H1 (cell line): Measurements from ENCODE around the gene ALDH3B1. TPM values are rescaled to one million over a fixed set of nuclear protein-coding genes. Genes with fewer than 3 reads are reported as not detected.

Experiments
- CTCF ChIA-PET: fragments of 300-600 bp; sonication (Branson Sonifier 250); formaldehyde crosslinking; loops from one replicate; lab custom pipeline; 2021; ENCODE audit not compliant: partially characterized antibody; lab: Charles Lee
- POLR2A ChIA-PET: fragments of 300-600 bp; sonication (Branson Sonifier 250); formaldehyde crosslinking; loops from one replicate; lab custom pipeline; 2021; ENCODE audit warnings: inconsistent platforms; ENCODE audit not compliant: partially characterized antibody; lab: Charles Lee
- DNase-seq, 2 experiments: peaks; one replicate each; pipeline versions ENCODE4 v3.0.0 to v3.0.0-alpha.2; 2010 to 2022; ENCODE audit warnings: low spot score in 2 of 2, low read depth in 1 of 2, mixed read lengths in 1 of 2
- FAIRE-seq: peaks from 2 replicates; lab custom pipeline; 2011; peaks lifted over from hg19 to GRCh38; lab: Jason Lieb, UNC
- H2AFZ ChIP-seq: 2 replicates; pipeline ENCODE4 v1.8.1; 2012; ENCODE audit warnings: low read length, inconsistent platforms
- H2AK5ac ChIP-seq: 2 replicates; pipeline ENCODE4 v1.6.1; 2013; ENCODE audit warnings: low read depth, low read length
- H2BK120ac ChIP-seq: replicated peaks from 2 replicates; pipeline ENCODE3; 2013; ENCODE audit warnings: low read depth, low read length, inconsistent platforms
- H2BK12ac ChIP-seq: 2 replicates; pipeline ENCODE4 v1.6.1; 2013; ENCODE audit warnings: low read depth, low read length
- H2BK15ac ChIP-seq: 2 replicates; pipeline ENCODE4 v1.6.1; 2013; ENCODE audit warnings: low read length
- H2BK20ac ChIP-seq: 2 replicates; pipeline ENCODE4 v1.6.1; 2013; ENCODE audit warnings: low read length
- H2BK5ac ChIP-seq: 2 replicates; pipeline ENCODE4 v1.6.1; 2013; ENCODE audit warnings: low read depth, low read length
- H3K14ac ChIP-seq: 2 replicates; pipeline ENCODE4 v1.6.1; 2013; ENCODE audit warnings: inconsistent platforms; ENCODE audit not compliant: insufficient read length
- H3K18ac ChIP-seq: 2 replicates; pipeline ENCODE4 v1.6.1; 2013; ENCODE audit warnings: low read length; ENCODE audit errors: extremely low read depth
- H3K23ac ChIP-seq: 2 replicates; pipeline ENCODE4 v1.6.1; 2013; ENCODE audit warnings: inconsistent platforms; ENCODE audit not compliant: insufficient read length
- H3K23me2 ChIP-seq: 2 replicates; pipeline ENCODE4 v1.6.1; 2013; ENCODE audit warnings: low read depth, low read length
- H3K27ac ChIP-seq: 2 replicates; pipeline ENCODE4 v1.6.1; 2011; ENCODE audit warnings: low read depth, low read length, inconsistent platforms
- H3K27me3 ChIP-seq, 4 experiments: replicated peaks in 1 of 4; 1 replicate in 1 of 4; 2 replicates in 3 of 4; pipeline versions ENCODE4 v1.6.1 to v1.8.1; 2011 to 2013; ENCODE audit warnings: low read length in 3 of 4, mild to moderate bottlenecking in 3 of 4, inconsistent platforms in 2 of 4, mixed read lengths in 2 of 4, moderate library complexity in 1 of 4; ENCODE audit not compliant: control insufficient read depth in 3 of 4, insufficient read depth in 3 of 4; ENCODE audit errors: extremely low read depth in 1 of 4
- H3K36me3 ChIP-seq, 4 experiments: 2 replicates each; pipeline versions ENCODE4 v1.6.1 to v1.8.1; 2011 to 2013; ENCODE audit warnings: mild to moderate bottlenecking in 4 of 4, low read length in 3 of 4, moderate library complexity in 2 of 4, control low read depth in 1 of 4, inconsistent platforms in 1 of 4; ENCODE audit not compliant: insufficient read depth in 4 of 4, control insufficient read depth in 2 of 4
- H3K4ac ChIP-seq: replicated peaks from 2 replicates; pipeline ENCODE3; 2013; ENCODE audit warnings: low read length, low read depth, mixed read lengths, inconsistent platforms; ENCODE audit not compliant: insufficient read length
- H3K4me1 ChIP-seq, 4 experiments: replicated peaks in 1 of 4; 1 replicate in 1 of 4; 2 replicates in 3 of 4; pipeline versions ENCODE4 v1.6.1 to v1.8.1; 2011 to 2013; ENCODE audit warnings: low read length in 3 of 4, inconsistent platforms in 2 of 4, mixed read lengths in 1 of 4; ENCODE audit not compliant: insufficient read depth in 4 of 4, control insufficient read depth in 3 of 4
- H3K4me2 ChIP-seq, 2 experiments: 2 replicates each; pipeline versions ENCODE4 v1.6.1 to v1.8.1; 2011 to 2013; ENCODE audit warnings: low read depth in 2 of 2, low read length in 2 of 2, control low read depth in 1 of 2, inconsistent platforms in 1 of 2, mild to moderate bottlenecking in 1 of 2; ENCODE audit not compliant: insufficient read depth in 1 of 2
- H3K4me3 ChIP-seq, 4 experiments: fragments of 200-600, 300-600 bp in 1 of 4; sonication (generic), shearing (Covaris generic), sonication (Bioruptor Twin) in 1 of 4; 2 replicates each; pipeline versions ENCODE4 v1.5.1 to v1.8.1; 2011 to 2016; ENCODE audit warnings: low read length in 4 of 4, low read depth in 3 of 4, control low read depth in 2 of 4, inconsistent platforms in 2 of 4, mild to moderate bottlenecking in 2 of 4, mixed read lengths in 1 of 4, moderate library complexity in 1 of 4; ENCODE audit not compliant: insufficient read depth in 2 of 4; ENCODE audit errors: extremely low read depth in 1 of 4
- H3K56ac ChIP-seq: replicated peaks from 2 replicates; pipeline ENCODE3; 2013; ENCODE audit warnings: low read depth, mild to moderate bottlenecking, mixed read lengths, low read length, inconsistent platforms; ENCODE audit not compliant: insufficient read length
- H3K79me1 ChIP-seq: 2 replicates; pipeline ENCODE4 v1.6.1; 2013; ENCODE audit warnings: low read depth, low read length, control low read depth
- H3K79me2 ChIP-seq, 2 experiments: 2 replicates each; pipeline versions ENCODE4 v1.6.1 to v1.8.1; 2012 to 2013; ENCODE audit warnings: low read length in 2 of 2, mild to moderate bottlenecking in 2 of 2, inconsistent platforms in 1 of 2; ENCODE audit not compliant: insufficient read depth in 2 of 2, control insufficient read depth in 1 of 2
- H3K9ac ChIP-seq, 4 experiments: replicated peaks in 1 of 4; 1 replicate in 1 of 4; 2 replicates in 3 of 4; pipeline versions ENCODE4 v1.6.1 to v1.8.1; 2011 to 2013; ENCODE audit warnings: low read depth in 3 of 4, low read length in 3 of 4, control low read depth in 2 of 4, mild to moderate bottlenecking in 2 of 4, moderate library complexity in 2 of 4, inconsistent platforms in 1 of 4; ENCODE audit errors: extremely low read depth in 1 of 4
- H3K9me3 ChIP-seq, 2 experiments: 2 replicates each; pipeline versions ENCODE4 v1.6.1 to v1.8.1; 2012 to 2013; ENCODE audit warnings: mild to moderate bottlenecking in 2 of 2, moderate library complexity in 2 of 2, control low read depth in 1 of 2, inconsistent platforms in 1 of 2, low read depth in 1 of 2, low read length in 1 of 2, mixed read lengths in 1 of 2; ENCODE audit not compliant: insufficient read depth in 2 of 2
- H4K20me1 ChIP-seq, 2 experiments: replicated peaks in 1 of 2; 2 replicates each; pipeline versions ENCODE3 to v1.8.1; 2011 to 2013; ENCODE audit warnings: inconsistent platforms in 2 of 2, low read length in 2 of 2, mild to moderate bottlenecking in 1 of 2; ENCODE audit not compliant: insufficient read depth in 2 of 2, control insufficient read depth in 1 of 2
- H4K5ac ChIP-seq: 2 replicates; pipeline ENCODE4 v1.6.1; 2013; ENCODE audit warnings: low read length, low read depth, mixed read lengths, inconsistent platforms; ENCODE audit not compliant: insufficient read length
- H4K8ac ChIP-seq: 2 replicates; pipeline ENCODE4 v1.8.0; 2013; ENCODE audit warnings: mild to moderate bottlenecking, moderate library complexity, low read length, inconsistent platforms; ENCODE audit not compliant: insufficient read depth; ENCODE audit errors: extremely low read depth
- H4K91ac ChIP-seq: replicated peaks from 2 replicates; pipeline ENCODE3; 2013; ENCODE audit warnings: low read length, mixed read lengths, inconsistent platforms; ENCODE audit not compliant: insufficient read length
- EP300 ChIP-seq, 2 experiments: IDR thresholded peaks; 1 replicate in 1 of 2; 2 replicates in 1 of 2; pipeline ENCODE4 v1.6.1; 2011 to 2012; ENCODE audit warnings: low read depth in 2 of 2, low read length in 2 of 2, mild to moderate bottlenecking in 2 of 2, borderline replicate concordance in 1 of 2, inconsistent platforms in 1 of 2, moderate library complexity in 1 of 2
- EZH2 ChIP-seq: fragments of 200-600 bp; sonication (generic); IDR thresholded peaks from 2 replicates; pipeline ENCODE4 v1.7.1; 2012; ENCODE audit warnings: low read depth, mild to moderate bottlenecking, moderate library complexity, low read length, inconsistent platforms; ENCODE audit not compliant: severe bottlenecking
- KDM4A ChIP-seq: IDR thresholded peaks from one replicate; pipeline ENCODE4 v1.7.1; 2012; ENCODE audit warnings: low read depth, mild to moderate bottlenecking, moderate library complexity, low read length, inconsistent platforms; ENCODE audit not compliant: severe bottlenecking
- KDM5A ChIP-seq: fragments of 200-600 bp; IDR thresholded peaks from 2 replicates; pipeline ENCODE4 v1.7.1; 2012; ENCODE audit warnings: mild to moderate bottlenecking, low read length, inconsistent platforms, mixed read lengths
- MAFK ChIP-seq: IDR thresholded peaks from 2 replicates; pipeline ENCODE4 v1.6.1; 2012; ENCODE audit warnings: low read depth, mild to moderate bottlenecking, improper control_type of control experiment, low read length
- TBP ChIP-seq: IDR thresholded peaks from 2 replicates; pipeline ENCODE4 v1.6.1; 2011; ENCODE audit warnings: low read depth, low read length, improper control_type of control experiment
- WGBS, 2 experiments: shearing (Covaris generic) in 1 of 2; methylation state at CpG; one replicate each; pipeline versions ENCODE4 v1.1.6 to v1.1.7; 2013 to 2015; ENCODE audit warnings: low lambda C conversion rate in 2 of 2, mixed read lengths in 2 of 2, inconsistent platforms in 1 of 2, low coverage in 1 of 2, missing lambda C conversion rate in 1 of 2; ENCODE audit not compliant: insufficient replicate concordance in 2 of 2, insufficient coverage in 1 of 2, insufficient read length in 1 of 2; ENCODE audit errors: extremely low coverage in 1 of 2, missing lambda C conversion rate in 1 of 2; 5-methylcytosine and 5-hydroxymethylcytosine counted together
- polyA plus RNA-seq, 7 experiments: library from polyadenylated mRNA; depleted of rRNA in 3 of 7; stranded (reverse) in 5 of 7; unstranded in 2 of 7; fragments of >200 nt in 5 of 7; fragments of 200-250 nt in 2 of 7; gene quantifications; 1 replicate in 5 of 7; 2 replicates in 1 of 7; 4 replicates in 1 of 7; pipeline versions ENCODE4 v1.2.1 to v1.2.3, GENCODE V29; 2011 to 2013; ENCODE audit warnings: missing spikeins in 2 of 7, mixed read lengths in 2 of 7
- total RNA-seq: library from RNA; stranded (reverse); fragmentation: NEBNext Ultra II Directional; extraction: Animal tissue kit (Norgen Biotek cat#: 25700); gene quantifications from 2 replicates; pipeline ENCODE4 v1.2.1, GENCODE V29; 2021

Gene ALDH3B1
- total and polyA plus RNA-seq, 2 of the 8 experiments (the other 6 are each of a cell fraction or from before 2014, with no cell fraction given), result 0.32 to 0.47 TPM

DNA sequence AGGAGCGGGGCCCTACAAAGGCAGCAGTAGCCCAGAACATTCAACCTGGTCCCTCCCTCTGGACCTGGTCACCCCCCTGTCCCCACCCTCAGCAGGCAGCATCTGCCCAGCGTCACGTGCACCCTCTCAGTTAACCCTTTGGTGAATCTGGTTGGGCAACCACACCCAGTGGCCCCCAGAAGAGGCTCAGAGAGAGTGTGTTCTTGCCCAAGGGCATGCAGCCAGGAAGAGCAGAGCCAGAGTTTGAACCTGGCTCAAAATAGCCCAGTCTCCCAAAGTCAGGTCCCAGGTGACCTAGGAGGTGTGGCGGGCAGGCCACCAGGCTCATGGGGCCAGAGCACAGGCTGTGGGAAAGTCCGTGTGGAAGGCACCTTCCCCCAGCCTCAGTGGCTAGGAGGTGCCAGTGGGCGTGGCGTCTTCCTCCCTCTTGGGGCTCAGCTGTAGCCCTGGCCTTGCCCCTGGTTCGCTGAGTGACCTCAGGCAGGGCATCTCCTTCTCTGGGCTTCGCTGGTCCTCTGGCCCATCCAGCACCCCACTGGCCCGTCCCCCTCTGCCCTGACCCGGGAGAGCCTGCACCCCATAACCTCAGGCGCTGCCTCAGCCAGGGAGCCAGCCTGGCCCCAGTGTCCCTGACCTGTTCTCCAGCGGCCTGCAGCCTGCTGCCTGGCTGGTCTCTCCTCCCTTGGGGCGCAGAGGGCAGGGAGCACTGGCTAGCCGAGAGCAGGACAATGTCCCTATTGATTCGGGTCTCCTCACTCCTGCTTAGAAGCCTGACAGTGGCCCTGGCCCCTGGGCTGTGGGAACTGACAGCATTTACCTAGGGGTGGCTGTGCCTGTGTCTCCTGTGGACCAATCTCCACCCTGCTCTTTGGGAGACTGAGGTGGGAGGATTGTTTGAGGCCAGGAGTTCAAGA lies 7.0 kb downstream of the ALDH3B1 start:
- no peak overlapping the region for H2BK20ac ChIP-seq
- H3K56ac ChIP-seq, result no peak overlapping the region
- H3K27ac ChIP-seq, result no peak overlapping the region
- WGBS, 2 experiments, result 85% methylated on average over 14 of the region's 16 CpGs; no CpG with 5 or more reads in 1 of the 2 experiments
- H2BK120ac ChIP-seq, result no peak overlapping the region
- H3K4ac ChIP-seq, result no peak overlapping the region
- peaks cover 0 to 12% (median 4%) of the 10 kb centered on the region in 4 experiments; a peak in 4 of 7 replicates for H3K4me1 ChIP-seq
- no peaks in the 10 kb centered on the region for H3K27me3 ChIP-seq
- no peak overlapping the region for H3K4me3 ChIP-seq
- H2BK5ac ChIP-seq, result no peak overlapping the region; the same call in 1 of the 2 replicates
- H3K9ac ChIP-seq, result no peak overlapping the region
- H2BK12ac ChIP-seq, result 0 out of 2 replicates have a peak overlapping the region, but pooled peaks have one; percentile 27
- DNase-seq (no peak), FAIRE-seq (no peak)
- POLR2A ChIA-PET, result no interaction called here
- H3K4me2 ChIP-seq, result no peak overlapping the region
- no peak overlapping the region for H3K18ac ChIP-seq
- no peaks in the 10 kb centered on the region for H3K9me3 ChIP-seq
- no peaks in the 10 kb centered on the region for H3K23me2 ChIP-seq
- H4K91ac ChIP-seq, result no peak overlapping the region
- H3K79me2 ChIP-seq, result no peaks in the 10 kb centered on the region
- no peak overlapping the region for H3K14ac ChIP-seq
- no peaks in the 10 kb centered on the region for H3K79me1 ChIP-seq
- H2AK5ac ChIP-seq, result no peak overlapping the region; the same call in 1 of the 2 replicates
- no peak overlapping the region for H2AFZ ChIP-seq
- CTCF ChIA-PET, result no interaction called here
- H4K8ac ChIP-seq, result peak overlapping the region; percentile 62; the same call in 1 of the 2 replicates
- no peak overlapping the region for H3K23ac ChIP-seq
- no peak overlapping the region for H4K5ac ChIP-seq
- H2BK15ac ChIP-seq, result 0 out of 2 replicates have a peak overlapping the region, but pooled peaks have one; percentile 46
- no peaks in the 10 kb centered on the region for H4K20me1 ChIP-seq
- H3K36me3 ChIP-seq, result no peaks in the 10 kb centered on the region
- TF ChIP-seq KDM4A (no peak), TBP (no peak), MAFK (no peak), EZH2 (no peak), KDM5A (no peak), EP300 (IDR thresholded peaks at IDR 0.05; ENCODE audit: borderline replicate concordance in 1 of 2, low read depth in 2 of 2, low read length in 2 of 2) (no peak)
